Measurements from ENCODE around the gene GSTM4. TPM values are rescaled to one million over a fixed set of nuclear protein-coding genes. Genes with fewer than 3 reads are reported as not detected.

GSTM4 gene
- total RNA-seq (2022; extraction: Qiagen RNA extraction): 8.8 to 9.9 TPM (median 8.9 TPM) in 5 replicates

GRCh38 chr1:109655615-109656519 is at the start of gene GSTM4:
Gene GSTM4 (plus strand): TSS chr1:109656099. CDS start chr1:109656390, 291 bp downstream.

GRCh38 chr1:109619576-109620400 is 36.1 kb upstream of the GSTM4 start, which contains the start of the genes AMPD2 and GNAT2:
Gene AMPD2 (plus strand): TSS chr1:109619837. CDS start chr1:109621176, 1,339 bp downstream.
Gene GNAT2 (minus strand): TSS chr1:109619616. CDS start chr1:109612870, 6,746 bp downstream.

GRCh38 chr1:109667452-109668122 is 11.7 kb downstream of the GSTM4 start, which contains the start of gene GSTM2:
Gene GSTM2 (plus strand): TSS chr1:109668057. CDS start chr1:109668116, 59 bp downstream.

GRCh38 chr1:109687641-109688499 is 32.0 kb downstream of the GSTM4 start, which contains the start of gene GSTM1:
Gene GSTM1 (plus strand): TSS chr1:109687817. CDS start chr1:109687874, 57 bp downstream.

Other genes starting within 250 kb of the GSTM4 start
- gene PSMA5, start 229.7 kb upstream of the GSTM4 start, total RNA-seq (2022; extraction: Qiagen RNA extraction): 101 to 113 TPM (median 106 TPM) in 5 replicates
- 0.03 to 0.12 TPM (median 0.10 TPM) in 5 replicates for gene SYPL2, start 189.6 kb upstream of the GSTM4 start, total RNA-seq (2022; extraction: Qiagen RNA extraction)
- gene ATXN7L2, start 172.2 kb upstream of the GSTM4 start, total RNA-seq (2022; extraction: Qiagen RNA extraction): 1.5 to 2.4 TPM (median 2.2 TPM) in 5 replicates
- gene CYB561D1, start 162.0 kb upstream of the GSTM4 start, total RNA-seq (2022; extraction: Qiagen RNA extraction): 4.3 to 4.8 TPM (median 4.6 TPM) in 5 replicates
- gene AMIGO1, start 146.4 kb upstream of the GSTM4 start, total RNA-seq (2022; extraction: Qiagen RNA extraction): 0.86 to 1.3 TPM (median 1.1 TPM) in 5 replicates
- not detected in 5 replicates for gene GPR61, start 116.2 kb upstream of the GSTM4 start, total RNA-seq (2022; extraction: Qiagen RNA extraction)
- gene GNAI3, start 107.5 kb upstream of the GSTM4 start, total RNA-seq (2022; extraction: Qiagen RNA extraction): 4.4 to 6.0 TPM (median 5.2 TPM) in 5 replicates
- 0.09 to 0.10 TPM (median 0.10 TPM) in 3 of 5 replicates, not detected in the others for gene GNAT2, start 36.5 kb upstream of the GSTM4 start, total RNA-seq (2022; extraction: Qiagen RNA extraction)
- 18.7 to 24.9 TPM (median 21.9 TPM) in 5 replicates for gene AMPD2, start 36.3 kb upstream of the GSTM4 start, total RNA-seq (2022; extraction: Qiagen RNA extraction)
- 3.2 to 4.1 TPM (median 3.5 TPM) in 5 replicates for gene GSTM2, start 12.0 kb downstream of the GSTM4 start, total RNA-seq (2022; extraction: Qiagen RNA extraction)
- not detected in 5 replicates for gene GSTM1, start 31.7 kb downstream of the GSTM4 start, total RNA-seq (2022; extraction: Qiagen RNA extraction)
- gene GSTM5, start 56.2 kb downstream of the GSTM4 start, total RNA-seq (2022; extraction: Qiagen RNA extraction): not detected in 5 replicates
- 22.0 to 26.7 TPM (median 24.5 TPM) in 5 replicates for gene GSTM3, start 84.9 kb downstream of the GSTM4 start, total RNA-seq (2022; extraction: Qiagen RNA extraction)
- 0.67 to 1.7 TPM (median 0.97 TPM) in 5 replicates for gene EPS8L3, start 107.8 kb downstream of the GSTM4 start, total RNA-seq (2022; extraction: Qiagen RNA extraction)

Measured in A549 treated with Hydrocortisone at 1 μM for 4 hours (cell line).